ENCODE results near the gene OR10G8.
"Not testable (repeated sequence)": the region's sequence is repeated elsewhere in the genome, so short reads cannot be mapped to it uniquely, and the experiment has no call there.

OR10G8 gene, protein sequence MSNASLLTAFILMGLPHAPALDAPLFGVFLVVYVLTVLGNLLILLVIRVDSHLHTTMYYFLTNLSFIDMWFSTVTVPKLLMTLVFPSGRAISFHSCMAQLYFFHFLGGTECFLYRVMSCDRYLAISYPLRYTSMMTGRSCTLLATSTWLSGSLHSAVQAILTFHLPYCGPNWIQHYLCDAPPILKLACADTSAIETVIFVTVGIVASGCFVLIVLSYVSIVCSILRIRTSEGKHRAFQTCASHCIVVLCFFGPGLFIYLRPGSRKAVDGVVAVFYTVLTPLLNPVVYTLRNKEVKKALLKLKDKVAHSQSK

DNA sequence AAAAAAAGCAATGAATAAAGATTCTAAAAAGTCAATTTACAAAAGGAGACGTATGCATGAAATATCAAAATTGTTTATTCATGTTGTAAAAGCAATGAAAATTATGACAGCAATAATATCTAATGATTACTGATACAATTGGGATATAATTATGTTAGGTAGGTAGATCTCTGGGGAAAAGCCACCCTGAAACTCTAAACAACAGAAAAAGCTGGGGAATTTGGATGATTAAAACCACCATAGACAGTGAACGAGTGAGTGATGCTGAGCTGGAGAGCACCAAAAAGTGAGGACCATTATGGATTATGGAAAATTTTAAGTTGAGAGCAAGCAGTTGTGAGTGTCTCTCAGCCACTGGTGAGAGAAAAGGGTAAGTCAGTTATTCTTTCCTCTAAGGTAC lies at the start of gene OR10G8:
Gene OR10G8 (plus strand): TSS at position 301 of the 400 bp plus-strand sequence. CDS start 2,825 bp downstream, outside the sequence.
- H3K4me3 ChIP-seq (ENCODE audit: low read depth, low read length) = no peak within 1 kb of the TSS
- TF ChIP-seq, protein P1, sequence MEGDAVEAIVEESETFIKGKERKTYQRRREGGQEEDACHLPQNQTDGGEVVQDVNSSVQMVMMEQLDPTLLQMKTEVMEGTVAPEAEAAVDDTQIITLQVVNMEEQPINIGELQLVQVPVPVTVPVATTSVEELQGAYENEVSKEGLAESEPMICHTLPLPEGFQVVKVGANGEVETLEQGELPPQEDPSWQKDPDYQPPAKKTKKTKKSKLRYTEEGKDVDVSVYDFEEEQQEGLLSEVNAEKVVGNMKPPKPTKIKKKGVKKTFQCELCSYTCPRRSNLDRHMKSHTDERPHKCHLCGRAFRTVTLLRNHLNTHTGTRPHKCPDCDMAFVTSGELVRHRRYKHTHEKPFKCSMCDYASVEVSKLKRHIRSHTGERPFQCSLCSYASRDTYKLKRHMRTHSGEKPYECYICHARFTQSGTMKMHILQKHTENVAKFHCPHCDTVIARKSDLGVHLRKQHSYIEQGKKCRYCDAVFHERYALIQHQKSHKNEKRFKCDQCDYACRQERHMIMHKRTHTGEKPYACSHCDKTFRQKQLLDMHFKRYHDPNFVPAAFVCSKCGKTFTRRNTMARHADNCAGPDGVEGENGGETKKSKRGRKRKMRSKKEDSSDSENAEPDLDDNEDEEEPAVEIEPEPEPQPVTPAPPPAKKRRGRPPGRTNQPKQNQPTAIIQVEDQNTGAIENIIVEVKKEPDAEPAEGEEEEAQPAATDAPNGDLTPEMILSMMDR (IDR thresholded peaks at IDR 0.05; ENCODE audit: insufficient read depth, low read depth, low read length, missing control alignments) = no peak
- no peak for DNase-seq (ENCODE audit: low read depth)

DNA sequence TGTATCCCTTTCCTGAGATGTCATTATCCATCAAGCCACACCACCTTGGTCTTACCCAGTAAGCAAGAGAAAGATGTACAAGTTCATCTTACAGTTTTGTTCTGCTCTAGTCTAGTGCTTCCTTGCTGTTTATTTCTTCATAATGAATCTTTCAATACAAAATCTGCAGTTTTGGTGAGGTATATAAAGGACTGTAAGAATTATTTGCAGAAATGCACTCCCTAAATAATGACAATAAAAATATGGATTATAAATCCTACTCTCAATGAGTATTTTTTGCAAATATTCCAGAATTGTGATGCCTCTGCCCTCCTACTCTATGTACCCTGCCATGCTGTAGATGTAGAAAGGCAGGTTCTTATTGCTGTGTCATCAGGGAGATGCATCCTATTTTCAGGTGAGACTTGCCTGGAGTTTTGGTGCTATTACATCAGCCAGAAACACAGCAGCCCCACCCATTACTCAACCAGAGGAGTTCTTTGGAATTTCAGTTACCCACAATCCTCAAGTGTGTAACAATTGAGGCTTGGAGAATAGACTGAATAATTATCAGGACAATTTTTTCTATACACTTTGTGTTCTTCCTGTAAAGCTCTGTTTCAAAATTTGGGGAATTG lies 48.8 kb upstream of the OR10G8 start, which contains the start of gene OR10S1:
Gene OR10S1 (minus strand): TSS at position 51 of the 617 bp plus-strand sequence. CDS start 117 bp downstream, outside the sequence.
- TF ChIP-seq, protein P1 (IDR thresholded peaks at IDR 0.05; ENCODE audit: insufficient read depth, low read depth, low read length, missing control alignments) = no peak
- no peak for DNase-seq (ENCODE audit: low read depth)
- no peak within 1 kb of the TSS for H3K4me3 ChIP-seq (ENCODE audit: low read depth, low read length)

DNA sequence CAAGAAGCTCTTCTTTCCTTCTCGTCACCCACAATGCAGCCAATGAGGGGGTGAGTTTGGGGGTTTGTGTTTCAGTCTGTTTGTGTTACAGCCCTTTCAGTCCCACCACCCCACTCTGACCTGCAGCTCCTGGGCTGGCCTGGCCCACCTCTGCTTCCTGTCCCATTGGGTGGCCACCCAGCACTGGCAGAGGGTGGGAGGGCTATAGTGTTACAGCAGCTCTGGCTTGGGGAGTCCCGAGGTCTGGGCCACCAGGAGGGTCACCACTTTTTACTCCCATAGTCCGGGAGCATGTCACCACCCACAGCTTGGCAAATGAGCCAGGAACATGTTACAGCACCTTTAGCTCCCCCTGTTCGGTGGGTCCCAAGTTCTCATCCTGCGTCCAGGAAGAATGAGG lies 47.3 kb upstream of the OR10G8 start:
- H3K4me3 ChIP-seq (ENCODE audit: low read depth, low read length) = no peak overlapping the region
- no peak for DNase-seq (ENCODE audit: low read depth)
- TF ChIP-seq, protein P1 (IDR thresholded peaks at IDR 0.05; ENCODE audit: insufficient read depth, low read depth, low read length, missing control alignments) = no peak

DNA sequence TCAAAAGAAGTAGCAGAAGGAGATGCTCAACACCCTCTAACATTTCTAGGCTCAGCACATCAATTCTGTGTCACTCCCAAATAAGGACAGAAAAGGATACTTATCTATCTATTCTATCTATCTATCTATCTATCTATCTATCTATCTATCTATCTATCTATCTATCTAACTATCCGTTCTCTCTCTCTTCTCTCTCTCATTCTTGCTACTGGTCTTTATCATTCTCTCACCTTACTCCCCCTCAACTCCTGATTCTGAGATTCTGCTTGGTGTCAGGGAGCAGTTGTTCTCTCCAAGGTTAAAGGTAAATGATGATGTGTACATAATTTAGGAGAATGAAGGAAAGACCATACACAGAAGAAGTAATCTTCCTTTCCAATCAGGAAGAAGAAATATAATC lies 31.5 kb upstream of the OR10G8 start, which contains the start of gene OR10G6:
Gene OR10G6 (minus strand): TSS at position 43 of the 400 bp plus-strand sequence. CDS start 0 bp downstream, at position 43.
- TF ChIP-seq, protein P1 (IDR thresholded peaks at IDR 0.05; ENCODE audit: insufficient read depth, low read depth, low read length, missing control alignments) = no peak
- no peak within 1 kb of the TSS for H3K4me3 ChIP-seq (ENCODE audit: low read depth, low read length)
- DNase-seq (ENCODE audit: low read depth) = no peak

DNA sequence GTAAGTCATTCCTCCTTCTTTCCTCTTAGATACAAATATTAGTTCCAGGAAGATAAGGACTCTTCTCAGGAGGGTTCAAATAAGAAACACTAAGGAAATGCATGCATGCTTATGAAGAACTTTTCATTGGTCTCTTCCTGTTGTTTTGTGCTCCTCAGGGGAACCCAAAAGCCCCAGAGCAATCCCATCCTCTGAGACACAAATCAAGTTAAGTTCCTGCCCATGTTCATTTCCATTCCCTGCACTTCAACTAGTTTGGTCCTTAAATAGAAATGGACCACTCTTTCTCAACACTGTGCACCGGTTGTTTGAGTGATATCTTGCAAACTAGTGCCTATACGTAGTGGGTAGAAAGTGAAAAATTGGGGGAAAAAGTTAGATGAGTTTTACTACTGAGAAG lies 13.9 kb upstream of the OR10G8 start, which contains the start of gene OR10G4:
Gene OR10G4 (plus strand): TSS at position 301 of the 400 bp plus-strand sequence. CDS start 2,578 bp downstream, outside the sequence.
- no peak within 1 kb of the TSS for H3K4me3 ChIP-seq (ENCODE audit: low read depth, low read length)
- TF ChIP-seq, protein P1 (IDR thresholded peaks at IDR 0.05; ENCODE audit: insufficient read depth, low read depth, low read length, missing control alignments) = no peak
- no peak for DNase-seq (ENCODE audit: low read depth)

DNA sequence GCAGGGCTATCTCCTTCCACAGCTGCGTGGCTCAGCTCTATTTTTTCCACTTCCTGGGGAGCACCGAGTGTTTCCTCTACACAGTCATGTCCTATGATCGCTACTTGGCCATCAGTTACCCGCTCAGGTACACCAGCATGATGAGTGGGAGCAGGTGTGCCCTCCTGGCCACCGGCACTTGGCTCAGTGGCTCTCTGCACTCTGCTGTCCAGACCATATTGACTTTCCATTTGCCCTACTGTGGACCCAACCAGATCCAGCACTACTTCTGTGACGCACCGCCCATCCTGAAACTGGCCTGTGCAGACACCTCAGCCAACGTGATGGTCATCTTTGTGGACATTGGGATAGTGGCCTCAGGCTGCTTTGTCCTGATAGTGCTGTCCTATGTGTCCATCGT lies 10.8 kb upstream of the OR10G8 start:
- DNase-seq (ENCODE audit: low read depth) = not testable (repeated sequence)

DNA sequence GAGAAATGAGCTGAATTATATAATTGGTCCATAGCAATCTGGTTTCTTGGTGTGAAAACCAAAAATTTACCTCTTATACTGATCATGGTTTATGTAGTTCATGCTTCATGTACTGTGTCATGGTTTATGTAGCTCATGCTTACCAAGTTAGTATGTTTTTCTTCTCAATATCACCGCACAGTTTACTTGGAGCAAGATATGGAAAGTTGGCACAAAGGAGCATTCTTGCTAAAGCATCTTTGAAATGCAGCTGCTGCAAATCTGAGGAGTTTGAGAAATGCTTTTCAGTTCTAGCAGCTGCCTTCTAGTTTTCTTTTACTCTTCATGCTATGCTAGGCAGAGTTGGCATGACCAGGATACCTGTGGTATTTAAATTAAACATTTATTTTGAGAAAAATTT lies 10.1 kb downstream of the OR10G8 start:
- TF ChIP-seq, protein P1 (IDR thresholded peaks at IDR 0.05; ENCODE audit: insufficient read depth, low read depth, low read length, missing control alignments) = no peak
- no peak for DNase-seq (ENCODE audit: low read depth)
- no peak overlapping the region for H3K4me3 ChIP-seq (ENCODE audit: low read depth, low read length)

More for the DNA sequence above, 10.8 kb upstream of the OR10G8 start:
- not testable (repeated sequence) for H3K4me3 ChIP-seq (ENCODE audit: low read depth, low read length)
